Measurements from ENCODE around the gene MARK3. TPM values are rescaled to one million over a fixed set of nuclear protein-coding genes. Genes with fewer than 3 reads are reported as not detected.

Gene MARK3
- total and polyA plus RNA-seq, 2 donors (not counting 1 experiment from before 2014, with no cell fraction given) = 73.0 to 142 TPM

GRCh38 chr14:103551338-103551762 lies 166.1 kb downstream of the MARK3 start:
- Mint-ChIP-seq H3K27me3 (no peaks in the 10 kb centered on the region), H3K4me3 (no peak overlapping the region), H3K4me1 (peaks cover 8% of the 10 kb centered on the region), H3K9me3 (ENCODE audit: insufficient read depth) (no peaks in the 10 kb centered on the region), H3K27ac (no peak overlapping the region)
- intact Hi-C loops (cut with micrococcal nuclease) = no loop called here
- H3K4me1 ChIP-seq (ENCODE audit: control insufficient read depth in 2 of 2, insufficient read depth in 2 of 2, low read length in 2 of 2) = peaks cover 0 to 6% of the 10 kb centered on the region in 2 donors
- ChIA-PET CTCF (interaction anchor here (0.8 to 9.3 kb wide), 3 partner anchors 17 to 51 kb away, joined by 3 to 128 read pairs (median 3); no protein-coding TSS in a partner anchor), POLR2A (no interaction called here)
- no peak overlapping the region for H3K4me3 ChIP-seq (ENCODE audit: control extremely low read depth in 1 of 5, extremely low read depth in 1 of 5, insufficient read depth in 1 of 5, low read depth in 2 of 5, low read length in 4 of 5)
- H3K36me3 ChIP-seq (replicated peaks in 1 of 2; ENCODE audit: control extremely low read depth in 1 of 2, control insufficient read depth in 1 of 2, extremely low read depth in 1 of 2, insufficient read depth in 2 of 2, low read length in 1 of 2) = peaks cover 0 to 7% of the 10 kb centered on the region in 2 experiments
- 97% methylated on average over 17 of the region's 17 CpGs for WGBS (ENCODE audit: insufficient coverage)
- peaks cover 44% of the 10 kb centered on the region for H4K20me1 ChIP-seq (ENCODE audit: control insufficient read depth, insufficient read depth, low read length, poor library complexity, severe bottlenecking)
- no peak for TF ChIP-seq CTCF (IDR thresholded peaks at IDR 0.05)
- no peak for TF ChIP-seq EZH2 (IDR thresholded peaks at IDR 0.05; ENCODE audit: borderline replicate concordance, insufficient read depth, low read depth, low read length, poor library complexity, severe bottlenecking)
- DNase-seq = no peak
- H3K9ac ChIP-seq (ENCODE audit: low read length) = no peak overlapping the region
- H3K79me2 ChIP-seq (ENCODE audit: control insufficient read depth, insufficient read depth, low read length) = peaks cover 69% of the 10 kb centered on the region
- H3K4me2 ChIP-seq (replicated peaks; ENCODE audit: low read depth, low read length, poor library complexity, severe bottlenecking) = no peak overlapping the region
- H3K27ac ChIP-seq (ENCODE audit: low read length in 2 of 2) = no peak overlapping the region
- no peak overlapping the region for H2AFZ ChIP-seq (ENCODE audit: insufficient read depth, low read depth, low read length, poor library complexity, severe bottlenecking)
- H3K27me3 ChIP-seq (replicated peaks in 1 of 4; ENCODE audit: control extremely low read depth in 1 of 4, control insufficient read depth in 3 of 4, insufficient read depth in 4 of 4, low read length in 3 of 4) = peaks cover 0 to 3% (median 0%) of the 10 kb centered on the region in 4 experiments
- H3K9me3 ChIP-seq (ENCODE audit: control extremely low read depth in 1 of 3, control insufficient read depth in 2 of 3, insufficient read depth in 1 of 3, low read length in 2 of 3) = no peaks in the 10 kb centered on the region
- no peak for ATAC-seq (ENCODE audit: low read depth)

GRCh38 chr14:103552011-103552845 lies 167.0 kb downstream of the MARK3 start:
- TF ChIP-seq CTCF (IDR thresholded peaks at IDR 0.05) (no peak), EZH2 (IDR thresholded peaks at IDR 0.05; ENCODE audit: borderline replicate concordance, insufficient read depth, low read depth, low read length, poor library complexity, severe bottlenecking) (no peak)
- no peak overlapping the region for H3K4me3 ChIP-seq (ENCODE audit: control extremely low read depth in 1 of 5, extremely low read depth in 1 of 5, insufficient read depth in 1 of 5, low read depth in 2 of 5, low read length in 4 of 5)
- POLR2A ChIA-PET = no interaction called here
- intact Hi-C loops (cut with micrococcal nuclease) = no loop called here
- H3K79me2 ChIP-seq (ENCODE audit: control insufficient read depth, insufficient read depth, low read length) = peaks cover 63% of the 10 kb centered on the region
- no peaks in the 10 kb centered on the region for H3K9me3 Mint-ChIP-seq (ENCODE audit: insufficient read depth)
- ATAC-seq (ENCODE audit: low read depth) (no peak), DNase-seq (no peak)
- peaks cover 11% of the 10 kb centered on the region for H3K4me1 Mint-ChIP-seq
- no peaks in the 10 kb centered on the region for H3K27me3 ChIP-seq (replicated peaks in 1 of 4; ENCODE audit: control extremely low read depth in 1 of 4, control insufficient read depth in 3 of 4, insufficient read depth in 4 of 4, low read length in 3 of 4)
- CTCF ChIA-PET = interaction anchor here (0.8 to 9.3 kb wide), 3 partner anchors 18 to 33 kb away, joined by 3 to 128 read pairs (median 6); no protein-coding TSS in a partner anchor
- H3K9ac ChIP-seq (ENCODE audit: low read length) = no peak overlapping the region
- WGBS (ENCODE audit: insufficient coverage) = 81% methylated on average over 15 of the region's 18 CpGs
- no peaks in the 10 kb centered on the region for H3K4me1 ChIP-seq (ENCODE audit: control insufficient read depth in 2 of 2, insufficient read depth in 2 of 2, low read length in 2 of 2)
- no peak overlapping the region for H3K27ac ChIP-seq (ENCODE audit: low read length in 2 of 2)
- peaks cover 36% of the 10 kb centered on the region for H4K20me1 ChIP-seq (ENCODE audit: control insufficient read depth, insufficient read depth, low read length, poor library complexity, severe bottlenecking)
- no peak overlapping the region for H3K4me3 Mint-ChIP-seq
- peaks cover 0 to 10% of the 10 kb centered on the region in 2 experiments for H3K36me3 ChIP-seq (replicated peaks in 1 of 2; ENCODE audit: control extremely low read depth in 1 of 2, control insufficient read depth in 1 of 2, extremely low read depth in 1 of 2, insufficient read depth in 2 of 2, low read length in 1 of 2)
- H3K27ac Mint-ChIP-seq = no peak overlapping the region
- no peaks in the 10 kb centered on the region for H3K27me3 Mint-ChIP-seq
- no peak overlapping the region for H3K4me2 ChIP-seq (replicated peaks; ENCODE audit: low read depth, low read length, poor library complexity, severe bottlenecking)
- no peaks in the 10 kb centered on the region for H3K9me3 ChIP-seq (ENCODE audit: control extremely low read depth in 1 of 3, control insufficient read depth in 2 of 3, insufficient read depth in 1 of 3, low read length in 2 of 3)
- no peak overlapping the region for H2AFZ ChIP-seq (ENCODE audit: insufficient read depth, low read depth, low read length, poor library complexity, severe bottlenecking)

Measured in B cell (primary cell).